Endodermal cell (in vitro differentiated cells): ENCODE measurements around the gene MAP2K6. TPM values are rescaled to one million over a fixed set of nuclear protein-coding genes. Genes with fewer than 3 reads are reported as not detected.
A peak's percentile ranks its signal among the peaks of the same experiment; 100 is the strongest.

ENCODE experiments used
- DNase-seq: peaks from one replicate; pipeline ENCODE4 v3.0.0-alpha.2; 2017
- H3K27ac ChIP-seq: 2 replicates; pipeline ENCODE4 v1.5.1; 2013; ENCODE audit warnings: mild to moderate bottlenecking, low read depth, low read length, moderate library complexity
- H3K27me3 ChIP-seq: 2 replicates; pipeline ENCODE4 v1.6.1; 2013; ENCODE audit warnings: mild to moderate bottlenecking, low read length, moderate library complexity; ENCODE audit not compliant: insufficient read depth, control insufficient read depth, poor library complexity, severe bottlenecking
- H3K36me3 ChIP-seq: 2 replicates; pipeline ENCODE4 v1.7.0; 2013; ENCODE audit warnings: mild to moderate bottlenecking, low read length, moderate library complexity; ENCODE audit not compliant: control insufficient read depth, insufficient read depth
- H3K4me1 ChIP-seq: one replicate; pipeline ENCODE4 v1.7.0; 2013; ENCODE audit warnings: low read length; ENCODE audit not compliant: control insufficient read depth, insufficient read depth
- H3K4me3 ChIP-seq: 2 replicates; pipeline ENCODE4 v1.5.1; 2013; ENCODE audit warnings: mild to moderate bottlenecking, low read length, moderate library complexity
- H3K9ac ChIP-seq: 2 replicates; pipeline ENCODE4 v1.6.1; 2013; ENCODE audit warnings: mild to moderate bottlenecking, low read length, moderate library complexity; ENCODE audit not compliant: poor library complexity, severe bottlenecking; ENCODE audit errors: extremely low read depth
- H3K9me3 ChIP-seq: 2 replicates; pipeline ENCODE4 v1.6.1; 2013; ENCODE audit warnings: mild to moderate bottlenecking, low read length, moderate library complexity; ENCODE audit not compliant: control insufficient read depth
- H3K27ac Mint-ChIP-seq: 2 replicates; pipeline ENCODE4 v1.8.0; 2020; ENCODE audit warnings: mixed read lengths
- H3K27me3 Mint-ChIP-seq: 2 replicates; pipeline ENCODE4 v1.8.0; 2021; ENCODE audit warnings: mild to moderate bottlenecking, mixed read lengths; ENCODE audit not compliant: insufficient read depth
- H3K36me3 Mint-ChIP-seq: 2 replicates; pipeline ENCODE4 v1.8.0; 2020; ENCODE audit warnings: low read depth, mixed read lengths
- H3K4me1 Mint-ChIP-seq: 2 replicates; pipeline ENCODE4 v1.8.0; 2020; ENCODE audit warnings: mixed read lengths
- H3K4me3 Mint-ChIP-seq: 2 replicates; pipeline ENCODE4 v1.8.0; 2020; ENCODE audit warnings: mild to moderate bottlenecking, moderate library complexity, mixed read lengths
- H3K9me3 Mint-ChIP-seq: 2 replicates; pipeline ENCODE4 v1.8.0; 2020; ENCODE audit warnings: mild to moderate bottlenecking, mixed read lengths
- CTCF ChIP-seq: fragments of 200-600 bp; sonication (generic); conservative IDR thresholded peaks from 2 replicates; pipeline ENCODE4 v1.5.0; 2021; ENCODE audit warnings: antibody characterized with exemption, mild to moderate bottlenecking
- WGBS, 2 experiments: methylation state at CpG; one replicate each; pipeline versions ENCODE4 v1.1.5 to v1.1.7; 2013; ENCODE audit warnings: missing lambda C conversion rate in 2 of 2, mixed read lengths in 1 of 2; ENCODE audit not compliant: insufficient coverage in 1 of 2, insufficient read length in 1 of 2; 5-methylcytosine and 5-hydroxymethylcytosine counted together
- total RNA-seq, 2 donors: library from RNA; stranded (reverse); fragmentation: NEBNext Ultra II Directional in 1 of 2; extraction: Animal tissue kit (Norgen Biotek cat#: 25700) in 1 of 2; gene quantifications; 2 replicates in 1 of 2; 3 replicates in 1 of 2; pipeline ENCODE4 v1.2.1, GENCODE V29; 2021

The MAP2K6 gene
- total RNA-seq, 2 donors from 2014 or later, result 42.2 to 55.3 TPM

DNA sequence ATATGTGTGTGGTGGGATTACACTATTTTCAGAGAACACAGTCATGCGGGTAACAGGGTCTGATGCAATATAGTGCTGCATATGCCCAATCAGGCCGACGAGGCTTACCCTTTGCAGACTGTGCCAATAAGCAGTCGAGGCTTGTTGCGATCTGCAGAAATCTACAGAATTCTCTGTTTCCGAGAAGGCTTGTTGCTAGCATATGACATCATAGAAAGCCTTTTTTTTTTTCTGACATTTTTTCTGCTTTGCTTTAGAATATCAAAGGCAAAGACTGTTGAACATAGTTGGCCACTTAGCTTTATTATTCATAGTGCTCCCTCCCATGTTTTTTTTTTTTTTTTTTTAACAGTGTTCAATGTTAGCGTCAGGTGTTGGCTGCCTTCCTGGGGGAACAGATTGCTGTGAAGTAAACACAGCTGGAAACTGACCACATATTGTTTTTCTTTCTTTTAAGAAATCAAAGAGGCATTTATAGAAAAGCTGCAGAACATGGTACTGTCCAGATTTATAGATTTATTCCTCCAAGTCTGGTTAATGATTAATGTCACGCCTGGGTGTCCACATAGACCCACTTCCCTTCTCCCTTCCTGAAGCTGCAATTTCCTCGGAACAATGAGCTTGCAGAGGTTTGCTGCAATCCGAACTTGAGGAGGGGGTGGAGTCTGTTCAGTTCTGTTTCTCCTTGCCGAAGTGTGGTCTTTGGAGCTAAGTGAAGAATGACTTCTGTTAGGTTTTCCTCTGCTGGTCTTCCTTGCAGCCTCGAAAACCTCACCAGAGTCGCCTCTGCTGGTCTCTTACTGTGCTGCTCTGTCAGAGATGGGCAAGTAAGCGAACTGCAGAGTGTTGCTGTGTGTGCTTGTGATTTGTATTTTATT is 87.3 kb downstream of the MAP2K6 start:
- no peaks in the 10 kb centered on the region for H3K27me3 ChIP-seq
- H3K9me3 ChIP-seq, result no peaks in the 10 kb centered on the region
- 56% methylated on average over 11 to 14 of the region's 14 CpGs for WGBS, 2 experiments
- no peaks in the 10 kb centered on the region for H3K27me3 Mint-ChIP-seq
- peaks cover 72% of the 10 kb centered on the region for H3K4me1 Mint-ChIP-seq
- peak overlapping the region; percentile 28 for H3K4me3 Mint-ChIP-seq
- no peak overlapping the region for H3K9ac ChIP-seq
- DNase-seq, result peak; percentile 78
- H3K4me1 ChIP-seq, result peaks cover 19% of the 10 kb centered on the region
- no peak overlapping the region for H3K27ac ChIP-seq
- H3K9me3 Mint-ChIP-seq, result no peaks in the 10 kb centered on the region
- H3K36me3 Mint-ChIP-seq, result peaks cover 3% of the 10 kb centered on the region
- no peaks in the 10 kb centered on the region for H3K36me3 ChIP-seq
- no peak for TF ChIP-seq CTCF
- peak overlapping the region; percentile 50 for H3K4me3 ChIP-seq
- peak overlapping the region; percentile 24 for H3K27ac Mint-ChIP-seq

- no peaks in the 10 kb centered on the region for H3K36me3 ChIP-seq
- H3K4me1 Mint-ChIP-seq, result peaks cover 60% of the 10 kb centered on the region
- H3K36me3 Mint-ChIP-seq, result peaks cover 8% of the 10 kb centered on the region
- no peaks in the 10 kb centered on the region for H3K27me3 Mint-ChIP-seq
- no peak overlapping the region for H3K27ac Mint-ChIP-seq
- WGBS, 2 experiments, result 82 to 90% methylated on average over 4 to 5 of the region's 5 CpGs
- H3K9me3 ChIP-seq, result no peaks in the 10 kb centered on the region
- no peak overlapping the region for H3K4me3 ChIP-seq
- no peak overlapping the region for H3K4me3 Mint-ChIP-seq
- no peak for TF ChIP-seq CTCF
- peaks cover 10% of the 10 kb centered on the region for H3K4me1 ChIP-seq
- no peak overlapping the region for H3K27ac ChIP-seq
- H3K9me3 Mint-ChIP-seq, result no peaks in the 10 kb centered on the region
- no peak for DNase-seq
- H3K27me3 ChIP-seq, result no peaks in the 10 kb centered on the region
- H3K9ac ChIP-seq, result no peak overlapping the region
Observed at GRCh38 chr17:69503711-69504110, 89.2 kb downstream of the MAP2K6 start.

GRCh38 chr17:69505740-69506139 is 91.2 kb downstream of the MAP2K6 start:
- Histone ChIP-seq H3K27ac (no peak overlapping the region), H3K9me3 (no peaks in the 10 kb centered on the region), H3K36me3 (no peaks in the 10 kb centered on the region), H3K27me3 (no peaks in the 10 kb centered on the region), H3K4me3 (no peak overlapping the region), H3K4me1 (peaks cover 9% of the 10 kb centered on the region), H3K9ac (no peak overlapping the region)
- Mint-ChIP-seq H3K36me3 (peaks cover 8% of the 10 kb centered on the region), H3K4me3 (no peak overlapping the region), H3K4me1 (peaks cover 52% of the 10 kb centered on the region), H3K9me3 (no peaks in the 10 kb centered on the region), H3K27ac (no peak overlapping the region), H3K27me3 (no peaks in the 10 kb centered on the region)
- 90 to 94% methylated on average over 3 of the region's 3 CpGs for WGBS, 2 experiments
- TF ChIP-seq CTCF, result no peak
- DNase-seq, result no peak
